DMS153 treated with DMSO at 0.1 percent for 48 hours (cell line): ENCODE results near the gene TACC3.

Experiments used
- DNase-seq: peaks from one replicate; lab custom pipeline; 2025; ENCODE audit not compliant: unreplicated experiment; lab: John Stamatoyannopoulos, UW

Gene TACC3

DNA sequence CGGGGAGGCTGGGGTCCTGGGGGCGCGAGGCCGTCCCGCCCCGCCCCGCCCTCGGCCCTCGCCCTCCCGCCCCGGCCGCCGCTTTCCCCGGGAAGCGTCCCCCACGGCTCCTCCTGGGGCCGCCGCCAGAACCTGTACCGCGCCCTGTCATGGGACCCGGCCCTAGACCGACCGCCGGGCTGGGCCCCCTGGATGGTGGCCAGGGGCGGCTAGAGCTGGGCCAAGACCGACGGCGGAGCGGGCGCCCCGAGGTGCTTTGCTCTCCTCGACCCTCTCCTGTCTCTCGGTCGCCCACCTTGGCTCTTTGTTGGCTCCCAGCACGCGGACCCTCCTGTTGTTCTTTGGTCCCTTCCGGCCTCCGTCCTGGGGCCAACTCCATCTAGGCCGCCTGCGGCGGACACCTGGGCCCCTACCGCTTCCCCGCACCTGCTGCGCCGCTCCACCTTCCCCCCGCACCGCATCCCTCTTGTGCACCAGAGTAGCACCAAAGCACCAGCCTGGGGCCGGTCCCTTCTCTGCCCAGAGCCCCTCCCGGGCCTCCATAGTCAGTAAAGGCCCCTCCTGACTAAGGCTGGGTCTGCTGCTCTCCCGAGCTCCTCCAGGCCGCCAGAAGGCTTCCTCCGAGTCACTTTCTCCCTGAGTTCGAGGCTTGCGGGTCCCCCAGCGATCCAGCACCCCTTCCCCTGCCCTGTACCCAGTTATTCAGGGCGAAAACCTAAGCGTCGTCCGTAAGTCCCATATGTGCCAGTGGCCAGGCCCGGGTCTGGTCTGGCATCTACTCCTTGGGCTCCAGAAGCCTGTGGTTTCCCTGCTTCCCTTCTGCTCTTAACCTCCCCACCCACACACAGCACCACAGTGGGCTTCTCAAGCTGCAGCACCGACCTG lies 587 bp downstream of the TACC3 start:
- DNase-seq = no peak

DNA sequence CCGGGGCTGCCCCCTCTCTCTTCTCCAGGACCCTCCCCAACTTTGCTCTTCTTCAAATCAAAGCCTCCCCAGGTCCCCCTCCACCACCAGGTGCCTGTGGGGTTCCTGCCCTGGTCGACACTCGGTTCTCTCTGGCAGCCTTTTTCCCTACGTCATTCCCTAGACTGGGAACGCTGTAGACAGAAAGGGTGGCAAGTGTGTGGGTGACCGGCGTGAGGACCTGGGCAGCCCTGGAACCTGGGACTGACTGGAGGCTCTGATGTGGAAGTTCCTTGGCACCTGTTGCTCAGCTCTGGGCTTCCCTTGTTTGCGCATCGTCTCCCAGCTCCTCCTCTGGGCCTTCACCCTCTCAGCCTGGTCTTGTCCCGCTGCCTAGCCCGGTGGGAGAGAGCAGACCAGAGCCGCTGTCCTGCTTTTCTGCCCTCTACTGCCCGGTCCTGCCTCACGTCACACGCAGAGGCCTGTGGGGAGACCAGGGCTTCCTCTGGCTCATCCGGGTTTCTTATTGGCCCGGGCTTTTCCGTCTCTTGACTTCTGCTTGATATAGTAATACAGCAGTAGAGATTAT lies 1.3 kb downstream of the TACC3 start:
- no peak for DNase-seq

DNA sequence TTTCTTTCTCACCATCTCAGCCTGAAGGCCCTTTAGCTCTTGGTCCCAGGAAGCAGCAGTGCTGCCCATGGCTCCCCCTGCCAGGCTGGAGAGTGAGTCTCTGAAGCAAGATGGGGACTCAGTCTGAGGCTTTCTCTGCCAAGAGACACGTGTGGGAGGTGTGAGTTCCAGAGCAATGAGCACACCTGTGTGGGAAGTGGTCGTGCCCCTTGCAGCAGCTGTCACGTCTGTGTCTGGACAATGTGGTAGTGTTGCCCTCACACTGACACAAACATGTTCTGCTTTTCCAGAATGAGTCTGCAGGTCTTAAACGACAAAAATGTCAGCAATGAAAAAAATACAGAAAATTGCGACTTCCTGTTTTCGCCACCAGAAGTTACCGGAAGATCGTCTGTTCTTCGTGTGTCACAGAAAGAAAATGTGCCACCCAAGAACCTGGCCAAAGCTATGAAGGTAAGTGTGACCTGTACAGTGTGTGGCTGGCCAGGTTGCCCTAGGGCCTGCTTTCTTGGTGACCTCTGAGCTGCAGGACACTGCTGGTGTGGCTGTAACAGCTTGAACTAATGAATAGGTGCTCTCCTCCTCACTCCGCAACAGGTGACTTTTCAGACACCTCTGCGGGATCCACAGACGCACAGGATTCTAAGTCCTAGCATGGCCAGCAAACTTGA lies 1.9 kb downstream of the TACC3 start:
- no peak for DNase-seq

- DNase-seq = no peak
Observed at GRCh38 chr4:1725521-1725920, 4.2 kb downstream of the TACC3 start.

- peak; percentile 4 for DNase-seq
Observed at GRCh38 chr4:1726146-1726934, 5.0 kb downstream of the TACC3 start.

GRCh38 chr4:1727117-1728031 lies 6.1 kb downstream of the TACC3 start:
- no peak for DNase-seq

DNA sequence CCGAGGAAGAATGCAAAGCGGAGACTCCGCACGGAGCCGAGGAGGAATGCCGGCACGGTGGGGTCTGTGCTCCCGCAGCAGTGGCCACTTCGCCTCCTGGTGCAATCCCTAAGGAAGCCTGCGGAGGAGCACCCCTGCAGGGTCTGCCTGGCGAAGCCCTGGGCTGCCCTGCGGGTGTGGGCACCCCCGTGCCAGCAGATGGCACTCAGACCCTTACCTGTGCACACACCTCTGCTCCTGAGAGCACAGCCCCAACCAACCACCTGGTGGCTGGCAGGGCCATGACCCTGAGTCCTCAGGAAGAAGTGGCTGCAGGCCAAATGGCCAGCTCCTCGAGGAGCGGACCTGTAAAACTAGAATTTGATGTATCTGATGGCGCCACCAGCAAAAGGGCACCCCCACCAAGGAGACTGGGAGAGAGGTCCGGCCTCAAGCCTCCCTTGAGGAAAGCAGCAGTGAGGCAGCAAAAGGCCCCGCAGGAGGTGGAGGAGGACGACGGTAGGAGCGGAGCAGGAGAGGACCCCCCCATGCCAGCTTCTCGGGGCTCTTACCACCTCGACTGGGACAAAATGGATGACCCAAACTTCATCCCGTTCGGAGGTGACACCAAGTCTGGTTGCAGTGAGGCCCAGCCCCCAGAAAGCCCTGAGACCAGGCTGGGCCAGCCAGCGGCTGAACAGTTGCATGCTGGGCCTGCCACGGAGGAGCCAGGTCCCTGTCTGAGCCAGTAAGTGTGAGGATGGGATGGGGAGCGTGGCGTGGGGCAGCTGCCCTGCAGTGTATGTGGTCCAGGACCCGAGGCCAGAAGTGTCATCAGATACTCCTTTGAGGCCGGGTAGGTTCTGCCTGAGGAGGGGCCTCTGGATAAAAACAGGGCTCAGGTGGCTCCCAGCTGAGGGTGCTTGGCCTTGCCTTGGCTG lies 7.0 kb downstream of the TACC3 start:
- no peak for DNase-seq

GRCh38 chr4:1730532-1731135 lies 9.3 kb downstream of the TACC3 start:
- DNase-seq = no peak

DNA sequence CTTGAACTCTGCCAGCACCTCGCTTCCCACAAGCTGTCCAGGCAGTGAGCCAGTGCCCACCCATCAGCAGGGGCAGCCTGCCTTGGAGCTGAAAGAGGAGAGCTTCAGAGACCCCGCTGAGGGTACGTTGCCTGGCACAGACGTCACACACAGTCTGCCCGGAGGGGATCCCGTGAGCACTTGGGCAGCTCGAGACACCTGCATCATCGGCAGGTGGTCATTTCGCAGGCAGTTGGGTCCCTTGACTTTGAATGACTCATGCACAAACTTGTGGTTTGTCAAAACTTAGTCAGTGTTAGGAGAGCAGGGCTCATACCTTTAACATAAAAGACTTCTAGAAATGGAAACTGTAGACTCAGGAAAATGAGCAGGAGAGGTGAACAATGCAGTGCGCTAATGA lies 9.9 kb downstream of the TACC3 start:
- DNase-seq = no peak

DNA sequence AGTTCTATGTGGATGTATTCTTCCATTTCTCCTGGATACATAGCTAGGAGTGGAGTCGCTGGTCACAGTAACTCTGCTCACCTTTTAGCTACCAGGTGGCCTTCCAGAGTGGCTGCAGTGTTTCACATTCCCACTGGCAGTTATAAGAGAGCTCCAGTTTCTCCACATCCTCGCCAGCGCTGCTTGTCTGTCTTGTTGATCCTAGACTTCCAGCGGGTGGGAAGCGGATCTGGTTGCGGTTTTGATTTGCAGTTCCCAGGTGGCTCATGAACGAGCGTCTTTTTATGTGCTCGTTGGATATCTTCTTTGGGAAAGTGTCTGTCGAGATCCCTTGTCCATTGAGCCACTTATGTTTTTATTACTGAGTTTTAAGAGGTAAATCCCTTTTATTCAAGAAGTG lies 11.6 kb downstream of the TACC3 start:
- no peak for DNase-seq

DNA sequence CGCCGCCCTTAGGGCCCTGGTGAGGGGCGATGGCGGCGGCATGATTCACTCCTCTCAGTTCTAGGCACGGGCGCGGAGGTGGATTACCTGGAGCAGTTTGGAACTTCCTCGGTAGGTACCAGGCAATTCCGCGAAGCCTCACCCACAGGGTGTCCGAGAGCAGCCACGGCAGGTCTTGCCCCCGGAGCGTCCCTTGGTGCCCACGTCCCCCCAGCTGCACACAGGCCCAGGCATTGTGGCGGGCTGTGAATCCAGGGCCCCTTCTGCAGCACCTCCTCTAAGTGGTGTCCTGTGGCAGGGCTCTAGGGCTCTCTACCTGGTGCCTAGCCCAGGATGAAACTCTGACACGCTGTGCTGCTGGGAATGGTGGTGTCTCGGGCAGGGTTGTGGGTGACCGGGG lies 13.9 kb downstream of the TACC3 start:
- DNase-seq = no peak

DNA sequence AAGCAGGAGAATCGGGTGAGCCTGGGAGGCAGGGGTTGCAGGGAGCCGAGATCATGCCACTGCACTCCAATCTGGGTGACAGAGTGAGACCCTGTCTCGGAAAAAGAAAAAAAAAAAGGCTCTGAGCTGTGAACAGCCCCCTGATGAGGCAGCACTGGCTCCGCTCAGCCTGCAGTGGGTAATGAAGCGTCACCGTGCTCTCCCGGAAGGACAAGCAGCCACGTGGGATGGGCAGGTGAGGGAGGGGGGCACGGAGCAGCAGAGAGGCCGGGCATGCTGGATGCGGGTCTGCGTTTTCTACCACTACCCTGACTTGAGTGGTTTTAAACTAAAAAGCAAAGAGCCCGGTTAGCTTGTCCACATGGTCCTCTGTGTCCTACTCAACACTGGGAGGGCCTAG lies 15.5 kb downstream of the TACC3 start:
- no peak for DNase-seq

GRCh38 chr4:1737666-1738065 lies 16.3 kb downstream of the TACC3 start:
- no peak for DNase-seq

DNA sequence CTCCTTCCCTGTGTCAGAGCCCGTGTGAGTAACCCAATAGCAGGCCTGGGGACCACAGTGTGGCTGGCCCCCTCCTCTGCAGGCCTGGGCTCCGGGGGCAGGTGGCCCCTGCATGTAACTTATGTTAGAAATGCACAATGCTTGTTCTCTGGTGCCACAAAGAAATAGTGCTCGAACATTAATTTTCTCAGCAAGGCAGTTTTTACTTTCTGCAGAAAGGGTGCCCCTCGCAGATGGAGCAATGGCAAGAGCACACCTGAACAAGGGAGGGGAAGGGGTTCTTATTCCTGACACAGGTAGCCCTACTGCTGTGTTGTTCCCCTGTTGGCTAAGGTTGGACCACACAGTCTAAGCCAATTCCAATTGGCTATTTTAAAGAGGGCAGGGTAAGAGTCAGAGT lies 17.1 kb downstream of the TACC3 start:
- no peak for DNase-seq

DNA sequence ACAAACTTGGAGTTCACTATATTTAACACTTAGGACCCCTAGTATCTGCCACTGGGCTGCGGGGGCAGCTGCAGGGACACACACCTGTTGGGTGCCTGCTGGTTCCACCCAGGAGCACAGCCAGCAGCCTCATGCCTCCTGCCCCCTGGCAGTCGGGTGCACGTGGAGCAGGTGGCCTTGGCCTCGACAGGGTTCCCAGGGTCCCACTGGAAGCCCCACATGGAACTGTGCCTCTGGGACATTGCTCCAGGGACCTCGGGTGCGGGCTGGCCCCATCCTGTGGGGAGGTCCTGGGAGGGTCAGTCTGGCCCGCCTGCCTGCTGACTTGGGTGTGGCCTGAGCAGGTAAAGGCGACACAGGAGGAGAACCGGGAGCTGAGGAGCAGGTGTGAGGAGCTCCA lies 18.0 kb downstream of the TACC3 start:
- DNase-seq = no peak

DNA sequence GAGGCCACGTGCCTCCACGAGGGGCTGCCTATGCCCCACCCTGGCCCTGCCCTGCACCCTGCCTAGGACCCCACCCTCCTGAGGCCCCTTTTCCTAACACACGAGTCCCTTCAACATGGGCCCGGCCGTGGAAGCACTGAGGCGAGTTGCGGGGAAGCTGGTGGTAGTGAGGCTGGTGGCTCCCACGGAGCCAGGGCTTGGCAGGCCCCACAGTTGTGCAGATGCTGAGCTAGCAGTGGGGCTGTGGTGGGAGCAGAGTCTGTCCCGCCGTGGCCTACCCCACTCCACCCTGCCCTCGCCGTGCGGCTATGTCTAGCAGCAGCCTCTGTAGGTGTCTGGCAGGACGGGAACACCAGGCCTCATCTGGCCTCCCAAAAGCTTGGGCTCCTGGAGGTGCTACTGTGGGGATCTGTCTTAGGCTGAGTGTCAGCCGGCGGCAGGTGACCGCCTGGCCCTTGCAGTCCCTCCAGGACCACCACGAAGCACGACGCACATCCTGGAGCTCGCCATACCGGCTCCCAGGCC lies 18.8 kb downstream of the TACC3 start:
- DNase-seq = no peak

DNA sequence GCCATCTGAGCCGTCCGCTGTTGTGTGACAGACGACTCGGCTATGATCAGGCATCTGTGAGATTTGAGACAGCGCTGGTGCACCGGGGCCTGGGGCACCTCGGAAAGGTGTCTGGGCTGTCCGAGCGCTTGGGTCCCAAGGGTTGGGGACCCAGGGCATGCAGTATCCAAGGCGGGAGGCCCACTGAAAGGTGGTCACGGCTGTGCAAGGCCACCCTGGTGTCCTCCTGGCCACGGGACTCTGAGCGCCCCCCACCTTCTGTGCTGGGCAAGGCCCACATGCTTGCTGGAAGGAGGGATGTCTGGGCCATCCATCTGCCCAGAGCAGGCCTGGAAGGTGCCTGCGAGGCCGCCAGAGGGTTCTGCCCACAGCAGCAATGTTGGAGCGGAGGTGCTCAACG lies 19.9 kb downstream of the TACC3 start:
- no peak for DNase-seq

DNA sequence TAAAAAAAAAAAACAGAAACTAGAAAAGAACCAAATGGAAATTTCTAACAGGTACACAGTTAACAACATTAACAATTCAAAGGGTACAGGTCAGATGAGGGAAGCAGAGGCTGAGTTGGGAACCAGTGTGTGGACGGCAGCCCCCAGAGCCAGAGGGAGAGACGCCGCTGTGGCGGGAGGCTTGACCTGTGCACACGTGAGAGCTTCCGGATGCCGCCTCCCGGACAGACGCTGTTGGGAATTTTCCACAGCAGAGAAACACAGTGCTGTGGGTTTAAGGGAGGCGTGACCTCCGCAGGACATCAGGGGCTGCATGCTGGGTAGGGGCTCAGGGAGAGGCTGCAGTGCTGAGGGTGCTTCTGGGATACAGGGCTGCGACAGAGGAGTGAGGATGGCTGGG lies 22.2 kb downstream of the TACC3 start:
- no peak for DNase-seq

- DNase-seq = no peak
Observed at GRCh38 chr4:1743975-1744374, 22.7 kb downstream of the TACC3 start.
